OCI-LY1 (cell line): ENCODE data around the gene NDST4.

Source experiments
- CTCF ChIP-seq: fragments of 200-600 bp; sonication (generic), shearing (Covaris generic); IDR thresholded peaks from 2 replicates; pipeline ENCODE4 v1.5.1; 2017; ENCODE audit warnings: mild to moderate bottlenecking, antibody characterized with exemption, low read length, moderate library complexity, mixed read lengths
- EZH2 ChIP-seq: fragments of 200-600 bp; sonication (generic), shearing (Covaris generic); IDR thresholded peaks from 2 replicates; pipeline ENCODE4 v1.8.0; 2017; ENCODE audit warnings: borderline replicate concordance, mixed run types, mild to moderate bottlenecking, antibody characterized with exemption, low read length, moderate library complexity, mixed read lengths

- no peak for TF ChIP-seq CTCF
- no peak for TF ChIP-seq EZH2
These were observed 32.2 kb upstream of the NDST4 start for GRCh38 chr4:115145393-115146160.
